MM.1S (cell line): ENCODE results near the gene SLIT3.

Experiments used
- DNase-seq: peaks from one replicate; pipeline ENCODE4 v3.0.0-alpha.2; 2015
- H2AFZ ChIP-seq: fragments of 300-600 bp; sonication (generic); 2 replicates; pipeline ENCODE4 v1.6.0; 2016; ENCODE audit warnings: antibody characterized with exemption, low read length
- H3F3A ChIP-seq: fragments of 300-600 bp; sonication (generic); 2 replicates; pipeline ENCODE4 v1.6.1; 2016; ENCODE audit warnings: mild to moderate bottlenecking, antibody characterized with exemption, low read length, moderate library complexity, mixed read lengths; ENCODE audit not compliant: insufficient read depth
- H3K27ac ChIP-seq: fragments of 300-600 bp; sonication (generic); 2 replicates; pipeline ENCODE4 v1.5.1; 2016; ENCODE audit warnings: mild to moderate bottlenecking, low read length
- H3K27me3 ChIP-seq: fragments of 300-600 bp; sonication (generic); replicated peaks from 2 replicates; pipeline ENCODE4 v1.6.0; 2016; ENCODE audit warnings: low read length; ENCODE audit not compliant: insufficient read depth
- H3K36me3 ChIP-seq: fragments of 300-600 bp; sonication (generic); replicated peaks from 2 replicates; pipeline ENCODE4 v1.6.1; 2016; ENCODE audit warnings: mild to moderate bottlenecking, low read length, mixed read lengths; ENCODE audit not compliant: insufficient read depth
- H3K4me1 ChIP-seq: fragments of 300-600 bp; sonication (generic); 2 replicates; pipeline ENCODE4 v1.6.1; 2016; ENCODE audit warnings: low read length, mixed read lengths
- H3K4me2 ChIP-seq: fragments of 300-600 bp; sonication (generic); 2 replicates; pipeline ENCODE4 v1.6.0; 2016; ENCODE audit warnings: low read depth, low read length
- H3K4me3 ChIP-seq: fragments of 300-600 bp; sonication (generic); 2 replicates; pipeline ENCODE4 v1.5.1; 2016; ENCODE audit warnings: low read length, mixed read lengths
- H3K79me2 ChIP-seq: fragments of 300-600 bp; sonication (generic); 2 replicates; pipeline ENCODE4 v1.6.1; 2016; ENCODE audit warnings: mixed run types, low read length, mixed read lengths
- H3K9ac ChIP-seq: fragments of 300-600 bp; sonication (generic); 2 replicates; pipeline ENCODE4 v1.6.1; 2016; ENCODE audit warnings: low read length, mixed read lengths
- H3K9me2 ChIP-seq: fragments of 300-600 bp; sonication (generic); replicated peaks from 2 replicates; pipeline ENCODE4 v1.6.1; 2016; ENCODE audit warnings: mild to moderate bottlenecking, low read length, mixed read lengths; ENCODE audit not compliant: insufficient read depth
- H3K9me3 ChIP-seq: fragments of 300-600 bp; sonication (generic); replicated peaks from 2 replicates; pipeline ENCODE4 v1.6.1; 2016; ENCODE audit warnings: mild to moderate bottlenecking, low read length, mixed read lengths; ENCODE audit not compliant: insufficient read depth
- H4K20me1 ChIP-seq: fragments of 300-600 bp; sonication (generic); 2 replicates; pipeline ENCODE4 v1.6.1; 2016; ENCODE audit warnings: mild to moderate bottlenecking, low read length, moderate library complexity, mixed read lengths; ENCODE audit not compliant: insufficient read depth
- CTCF ChIP-seq: fragments of 300-600 bp; sonication (generic); IDR thresholded peaks from 2 replicates; pipeline ENCODE4 v1.5.1; 2016; ENCODE audit warnings: antibody characterized with exemption, low read length, mixed read lengths
- EZH2 ChIP-seq: fragments of 300-600 bp; sonication (generic); optimal IDR thresholded peaks from 2 replicates; pipeline ENCODE3; 2017; ENCODE audit warnings: low read depth, mild to moderate bottlenecking, antibody characterized with exemption, low read length, mixed read lengths
- EZH2phosphoT487 ChIP-seq: fragments of 300-600 bp; sonication (generic); IDR thresholded peaks from 2 replicates; pipeline ENCODE4 v1.6.1; 2018; ENCODE audit warnings: antibody characterized with exemption, low read length

The SLIT3 gene

GRCh38 chr5:169248550-169248949, 52.4 kb downstream of the SLIT3 start:
- Histone ChIP-seq H3K79me2 (no peaks in the 10 kb centered on the region), H3K27me3 (no peaks in the 10 kb centered on the region), H4K20me1 (no peaks in the 10 kb centered on the region), H3K4me1 (no peaks in the 10 kb centered on the region), H3K9me3 (no peaks in the 10 kb centered on the region), H3K27ac (no peak overlapping the region), H3K4me3 (no peak overlapping the region), H2AFZ (no peak overlapping the region), H3K4me2 (no peak overlapping the region), H3K9me2 (no peaks in the 10 kb centered on the region), H3K9ac (no peak overlapping the region), H3F3A (no peaks in the 10 kb centered on the region), H3K36me3 (no peaks in the 10 kb centered on the region)
- DNase-seq = no peak
- TF ChIP-seq EZH2 (no peak), CTCF (no peak), EZH2phosphoT487 (no peak)

- H3K9ac ChIP-seq = no peak overlapping the region
- no peaks in the 10 kb centered on the region for H3K79me2 ChIP-seq
- no peaks in the 10 kb centered on the region for H3F3A ChIP-seq
- TF ChIP-seq EZH2phosphoT487 (no peak), CTCF (no peak), EZH2 (no peak)
- no peaks in the 10 kb centered on the region for H3K36me3 ChIP-seq
- H3K9me2 ChIP-seq = no peaks in the 10 kb centered on the region
- no peak for DNase-seq
- no peaks in the 10 kb centered on the region for H4K20me1 ChIP-seq
- no peak overlapping the region for H3K27ac ChIP-seq
- H3K4me1 ChIP-seq = no peaks in the 10 kb centered on the region
- H3K9me3 ChIP-seq = no peaks in the 10 kb centered on the region
- H3K27me3 ChIP-seq = no peaks in the 10 kb centered on the region
- H3K4me2 ChIP-seq = no peak overlapping the region
- no peak overlapping the region for H3K4me3 ChIP-seq
- no peak overlapping the region for H2AFZ ChIP-seq
Observed at GRCh38 chr5:169244812-169245211, 56.1 kb downstream of the SLIT3 start.

GRCh38 chr5:169243651-169244422, 57.1 kb downstream of the SLIT3 start:
- no peaks in the 10 kb centered on the region for H3K36me3 ChIP-seq
- no peaks in the 10 kb centered on the region for H3K9me2 ChIP-seq
- H3K9ac ChIP-seq = no peak overlapping the region
- no peaks in the 10 kb centered on the region for H3F3A ChIP-seq
- TF ChIP-seq EZH2 = no peak
- no peak for TF ChIP-seq CTCF
- no peak for TF ChIP-seq EZH2phosphoT487
- no peak overlapping the region for H3K27ac ChIP-seq
- no peak overlapping the region for H3K4me3 ChIP-seq
- no peaks in the 10 kb centered on the region for H3K27me3 ChIP-seq
- H3K9me3 ChIP-seq = no peaks in the 10 kb centered on the region
- no peak for DNase-seq
- H2AFZ ChIP-seq = no peak overlapping the region
- no peaks in the 10 kb centered on the region for H4K20me1 ChIP-seq
- no peak overlapping the region for H3K4me2 ChIP-seq
- H3K79me2 ChIP-seq = no peaks in the 10 kb centered on the region
- no peaks in the 10 kb centered on the region for H3K4me1 ChIP-seq
